Esophagus squamous epithelium (tissue), 4 donors: ENCODE data around the gene MMEL1.

Experiments
- CTCF ChIP-seq, 6 experiments: fragments of 450-650 bp in 4 of 6; fragments of 200-600 bp in 2 of 6; sonication (generic) in 2 of 6; IDR thresholded peaks; one replicate each; pipeline ENCODE4 v1.5.1; 2016 to 2019; ENCODE audit warnings: antibody characterized with exemption in 6 of 6, mild to moderate bottlenecking in 4 of 6, moderate library complexity in 4 of 6
- POLR2A ChIP-seq, 4 donors: fragments of 450-650 bp; IDR thresholded peaks; one replicate each; pipeline ENCODE4 v1.6.1; 2017; ENCODE audit warnings: antibody characterized with exemption in 4 of 4, mild to moderate bottlenecking in 4 of 4, moderate library complexity in 3 of 4

- TF ChIP-seq POLR2A (IDR thresholded peaks at IDR 0.05) (no peak), CTCF (IDR thresholded peaks at IDR 0.05) (no peak)
Measured at GRCh38 chr1:2540816-2541492, 91.9 kb downstream of the MMEL1 start.
